GM12878 (cell line): ENCODE measurements around the gene WWP2. TPM values are rescaled to one million over a fixed set of nuclear protein-coding genes. Genes with fewer than 3 reads are reported as not detected.

Experiments
- ATAC-seq: fragments of 200-7000 bp; cut with Tn5 transposase; 3 replicates; pipeline ENCODE4 v1.9.1; 2020; ENCODE audit warnings: mild to moderate bottlenecking, moderate library complexity
- BruUV-seq: library from RNA; stranded (reverse); fragments of 400-500 nt; replicated peaks from 2 replicates; lab custom pipeline; 2021; lab: Mats Ljungman, UMichigan
- CTCF ChIA-PET: fragments of 300-600 bp; sonication (Branson Sonifier 250); formaldehyde crosslinking; extraction: SDS; loops from one replicate; lab custom pipeline; 2021; ENCODE audit warnings: inconsistent platforms; lab: Yijun Ruan, JAX
- POLR2A ChIA-PET: fragments of 350-600 bp; formaldehyde crosslinking; extraction: SDS; loops from one replicate; lab custom pipeline; 2021; ENCODE audit warnings: inconsistent platforms; lab: Charles Lee
- RAD21 ChIA-PET: fragments of 300-600 bp; sonication (Branson Sonifier 250); formaldehyde crosslinking; loops from one replicate; lab custom pipeline; 2023; ENCODE audit warnings: antibody characterized with exemption; ENCODE audit not compliant: unreplicated experiment; lab: Charles Lee
- SMC1A ChIA-PET: fragments of 300-600 bp; sonication (Branson Sonifier 250); formaldehyde crosslinking; loops from one replicate; lab custom pipeline; 2023; ENCODE audit not compliant: unreplicated experiment, uncharacterized antibody; lab: Charles Lee
- DNase-seq: peaks from one replicate; pipeline ENCODE4 v3.0.0-alpha.2; 2011; ENCODE audit warnings: low read depth, low spot score
- FAIRE-seq: peaks from 3 replicates; lab custom pipeline; 2011; peaks lifted over from hg19 to GRCh38; lab: Jason Lieb, UNC
- H2AFZ ChIP-seq: 2 replicates; pipeline ENCODE4 v1.6.0; 2011; ENCODE audit warnings: low read depth, low read length, control low read depth; ENCODE audit not compliant: control insufficient read depth
- H3K27ac ChIP-seq: 2 replicates; pipeline ENCODE4 v1.5.1; 2011; ENCODE audit warnings: control low read depth; ENCODE audit not compliant: control insufficient read depth, insufficient read depth
- H3K27me3 ChIP-seq, 2 experiments: replicated peaks in 1 of 2; 2 replicates each; pipeline versions ENCODE4 v1.6.0 to v1.6.1; 2011; ENCODE audit warnings: low read length in 1 of 2; ENCODE audit not compliant: control insufficient read depth in 2 of 2, insufficient read depth in 2 of 2
- H3K36me3 ChIP-seq, 2 experiments: 2 replicates each; pipeline ENCODE4 v1.5.1; 2011; ENCODE audit warnings: low read length in 1 of 2; ENCODE audit not compliant: control insufficient read depth in 2 of 2, insufficient read depth in 2 of 2
- H3K4me1 ChIP-seq: 2 replicates; pipeline ENCODE4 v1.6.1; 2011; ENCODE audit warnings: mild to moderate bottlenecking, low read length, moderate library complexity, mixed read lengths; ENCODE audit not compliant: control insufficient read depth, insufficient read depth
- H3K4me2 ChIP-seq: 2 replicates; pipeline ENCODE4 v1.6.0; 2011; ENCODE audit warnings: control low read depth; ENCODE audit not compliant: control insufficient read depth, insufficient read depth
- H3K4me3 ChIP-seq: fragments of 200-600 bp; sonication (generic); 2 replicates; pipeline ENCODE4 v1.5.1; 2016
- H3K79me2 ChIP-seq: 2 replicates; pipeline ENCODE4 v1.6.0; 2011; ENCODE audit warnings: low read length; ENCODE audit not compliant: control insufficient read depth, insufficient read depth
- H3K9ac ChIP-seq: 2 replicates; pipeline ENCODE4 v1.8.0; 2011; ENCODE audit warnings: low read length, control low read depth, mixed read lengths; ENCODE audit not compliant: control insufficient read depth, insufficient read depth
- H3K9me3 ChIP-seq: replicated peaks from 3 replicates; pipeline ENCODE4 v1.5.1; 2011; ENCODE audit warnings: mild to moderate bottlenecking, low read length; ENCODE audit not compliant: control insufficient read depth, insufficient read depth
- H4K20me1 ChIP-seq: 2 replicates; pipeline ENCODE4 v1.6.0; 2011; ENCODE audit not compliant: control insufficient read depth, insufficient read depth
- CHD4 ChIP-seq: fragments of 200-600 bp; sonication (generic); IDR thresholded peaks from 2 replicates; pipeline ENCODE4 v1.6.1; 2016; ENCODE audit warnings: mild to moderate bottlenecking
- EP300 ChIP-seq, 2 experiments: fragments of 150-350 bp in 1 of 2; IDR thresholded peaks; 2 replicates each; pipeline ENCODE4 v1.6.1; 2011 to 2012; ENCODE audit warnings: low read depth in 2 of 2, low read length in 2 of 2, borderline replicate concordance in 1 of 2, improper control_type of control experiment in 1 of 2, inconsistent platforms in 1 of 2; ENCODE audit not compliant: control insufficient read depth in 1 of 2
- HDAC2 ChIP-seq: fragments of 200-600 bp; sonication (generic); IDR thresholded peaks from 2 replicates; pipeline ENCODE4 v1.6.1; 2017
- IKZF2 ChIP-seq, 2 experiments: fragments of 450-650 bp; IDR thresholded peaks; 2 replicates each; pipeline ENCODE4 v1.6.1; 2017; ENCODE audit warnings: mild to moderate bottlenecking in 2 of 2, moderate library complexity in 2 of 2
- KAT2A ChIP-seq: conservative IDR thresholded peaks from 2 replicates; pipeline ENCODE4 v1.6.1; 2011; ENCODE audit warnings: low read depth, low read length; ENCODE audit not compliant: control insufficient read depth
- KDM1A ChIP-seq: fragments of 200-600 bp; sonication (generic); IDR thresholded peaks from 2 replicates; pipeline ENCODE4 v1.6.1; 2016; ENCODE audit warnings: borderline replicate concordance
- NFIC ChIP-seq: IDR thresholded peaks from 2 replicates; pipeline ENCODE4 v1.6.1; 2012; ENCODE audit warnings: low read depth, mild to moderate bottlenecking, inconsistent platforms, low read length, moderate library complexity
- TCF3 ChIP-seq: IDR thresholded peaks from 2 replicates; pipeline ENCODE4 v1.6.1; 2012; ENCODE audit warnings: low read depth, mild to moderate bottlenecking, low read length, borderline replicate concordance; ENCODE audit not compliant: insufficient read depth
- YBX1 ChIP-seq: fragments of 450-650 bp; IDR thresholded peaks from 2 replicates; pipeline ENCODE4 v1.6.1; 2016; ENCODE audit warnings: antibody characterized with exemption
- ZSCAN29 ChIP-seq: fragments of 450-650 bp; IDR thresholded peaks from 2 replicates; pipeline ENCODE4 v1.6.1; 2017; ENCODE audit warnings: mild to moderate bottlenecking, moderate library complexity
- ZZZ3 ChIP-seq: IDR thresholded peaks from 2 replicates; pipeline ENCODE4 v1.6.1; 2011; ENCODE audit warnings: low read depth; ENCODE audit not compliant: control insufficient read depth, insufficient read length
- WGBS: methylation state at CpG from one replicate; pipeline ENCODE4 v1.1.6; 2016; ENCODE audit warnings: low lambda C conversion rate; ENCODE audit not compliant: insufficient replicate concordance, insufficient coverage; ENCODE audit errors: missing lambda C conversion rate; 5-methylcytosine and 5-hydroxymethylcytosine counted together
- in situ Hi-C: fragments of 300-500 bp; cut with MboI; formaldehyde crosslinking; loops from 9 replicates; pipeline ENCODE4 v1.14.3; 2018; ENCODE audit warnings: mixed read lengths
- intact Hi-C: fragments of 100-400 bp; cut with micrococcal nuclease; formaldehyde crosslinking; loops from one replicate; pipeline ENCODE4 v1.14.2; 2022; ENCODE audit not compliant: unreplicated experiment
- polyA plus RNA-seq, 11 experiments: library from polyadenylated mRNA; depleted of rRNA in 4 of 11; unstranded in 6 of 11; stranded (reverse) in 5 of 11; fragments of >200 nt; fragmentation: Nextera tagmentation in 4 of 11; fragmentation: Illumina TruSeq in 1 of 11; extraction: Ambion mirVana in 4 of 11; extraction: Trizol in 1 of 11; gene quantifications; 1 replicate in 1 of 11; 2 replicates in 10 of 11; pipeline versions ENCODE4 v1.2.1 to v1.2.3, GENCODE V29; 2011 to 2016; ENCODE audit warnings: inconsistent platforms in 2 of 11, missing spikeins in 2 of 11, low read depth in 1 of 11
- total RNA-seq, 4 experiments: library from RNA; depleted of rRNA in 3 of 4; stranded (reverse); fragments of >200 nt in 3 of 4; fragmentation: Illumina TruSeq in 1 of 4; extraction: Trizol in 1 of 4; gene quantifications; 2 replicates each; pipeline versions ENCODE4 v1.2.1 to v1.2.3, GENCODE V29; 2013 to 2021
- TF ChIP-seq, protein P1 (sequence below): fragments of 450-650 bp; IDR thresholded peaks from 2 replicates; pipeline ENCODE4 v1.6.1; 2017; ENCODE audit warnings: mild to moderate bottlenecking, moderate library complexity
- TF ChIP-seq, protein P2 (sequence below): IDR thresholded peaks from 2 replicates; pipeline ENCODE4 v1.6.1; 2011; ENCODE audit warnings: borderline replicate concordance, low read depth, mild to moderate bottlenecking, moderate library complexity, mixed read lengths, low read length; ENCODE audit not compliant: insufficient read depth; ENCODE audit errors: extremely low read length

Gene WWP2
- total and polyA plus RNA-seq, 10 of the 15 experiments (the other 5 are each of a cell fraction or from before 2014, with no cell fraction given), result 2.8 to 47.0 (median 23.8) TPM

DNA sequence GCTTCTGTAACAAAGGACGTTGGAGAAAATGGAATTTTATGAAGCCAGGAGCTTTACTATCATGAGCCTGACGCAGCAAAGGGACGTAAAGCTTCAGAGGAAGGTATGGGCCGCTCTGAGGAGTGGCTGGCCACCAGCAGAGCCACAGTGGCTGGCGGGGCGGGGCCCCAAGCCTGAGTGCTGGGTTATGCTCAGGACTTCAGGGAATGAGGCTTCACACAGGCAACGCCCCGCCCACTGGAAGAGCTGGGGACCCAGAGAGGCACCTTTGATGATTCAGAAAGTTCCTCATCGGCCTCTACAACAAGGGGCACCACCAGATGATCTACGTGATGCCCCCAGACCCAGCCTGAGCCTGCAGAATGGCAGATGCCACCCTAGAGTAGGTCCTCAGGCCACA is 16.2 kb upstream of the WWP2 start:
- Histone ChIP-seq H3K4me2 (no peak overlapping the region), H3K79me2 (peaks cover 8% of the 10 kb centered on the region), H3K4me3 (no peak overlapping the region), H3K36me3 (peaks cover 37 to 66% of the 10 kb centered on the region in 2 experiments), H3K4me1 (no peaks in the 10 kb centered on the region), H4K20me1 (no peaks in the 10 kb centered on the region), H3K9me3 (no peaks in the 10 kb centered on the region), H3K27ac (no peak overlapping the region), H3K27me3 (no peaks in the 10 kb centered on the region), H2AFZ (no peak overlapping the region), H3K9ac (no peak overlapping the region)
- TF ChIP-seq NFIC (no peak), IKZF2 (IDR thresholded peaks at IDR 0.05) (no peak), ZZZ3 (no peak), HDAC2 (no peak), ZSCAN29 (no peak), KAT2A (no peak), KDM1A (no peak), EP300 (IDR thresholded peaks at IDR 0.05; ENCODE audit: borderline replicate concordance in 1 of 2, control insufficient read depth in 1 of 2, low read depth in 2 of 2, low read length in 2 of 2) (no peak), YBX1 (no peak), CHD4 (no peak), TCF3 (no peak)
- TF ChIP-seq, protein P1, sequence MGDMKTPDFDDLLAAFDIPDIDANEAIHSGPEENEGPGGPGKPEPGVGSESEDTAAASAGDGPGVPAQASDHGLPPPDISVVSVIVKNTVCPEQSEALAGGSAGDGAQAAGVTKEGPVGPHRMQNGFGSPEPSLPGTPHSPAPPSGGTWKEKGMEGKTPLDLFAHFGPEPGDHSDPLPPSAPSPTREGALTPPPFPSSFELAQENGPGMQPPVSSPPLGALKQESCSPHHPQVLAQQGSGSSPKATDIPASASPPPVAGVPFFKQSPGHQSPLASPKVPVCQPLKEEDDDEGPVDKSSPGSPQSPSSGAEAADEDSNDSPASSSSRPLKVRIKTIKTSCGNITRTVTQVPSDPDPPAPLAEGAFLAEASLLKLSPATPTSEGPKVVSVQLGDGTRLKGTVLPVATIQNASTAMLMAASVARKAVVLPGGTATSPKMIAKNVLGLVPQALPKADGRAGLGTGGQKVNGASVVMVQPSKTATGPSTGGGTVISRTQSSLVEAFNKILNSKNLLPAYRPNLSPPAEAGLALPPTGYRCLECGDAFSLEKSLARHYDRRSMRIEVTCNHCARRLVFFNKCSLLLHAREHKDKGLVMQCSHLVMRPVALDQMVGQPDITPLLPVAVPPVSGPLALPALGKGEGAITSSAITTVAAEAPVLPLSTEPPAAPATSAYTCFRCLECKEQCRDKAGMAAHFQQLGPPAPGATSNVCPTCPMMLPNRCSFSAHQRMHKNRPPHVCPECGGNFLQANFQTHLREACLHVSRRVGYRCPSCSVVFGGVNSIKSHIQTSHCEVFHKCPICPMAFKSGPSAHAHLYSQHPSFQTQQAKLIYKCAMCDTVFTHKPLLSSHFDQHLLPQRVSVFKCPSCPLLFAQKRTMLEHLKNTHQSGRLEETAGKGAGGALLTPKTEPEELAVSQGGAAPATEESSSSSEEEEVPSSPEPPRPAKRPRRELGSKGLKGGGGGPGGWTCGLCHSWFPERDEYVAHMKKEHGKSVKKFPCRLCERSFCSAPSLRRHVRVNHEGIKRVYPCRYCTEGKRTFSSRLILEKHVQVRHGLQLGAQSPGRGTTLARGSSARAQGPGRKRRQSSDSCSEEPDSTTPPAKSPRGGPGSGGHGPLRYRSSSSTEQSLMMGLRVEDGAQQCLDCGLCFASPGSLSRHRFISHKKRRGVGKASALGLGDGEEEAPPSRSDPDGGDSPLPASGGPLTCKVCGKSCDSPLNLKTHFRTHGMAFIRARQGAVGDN, result no peak
- TF ChIP-seq, protein P2, sequence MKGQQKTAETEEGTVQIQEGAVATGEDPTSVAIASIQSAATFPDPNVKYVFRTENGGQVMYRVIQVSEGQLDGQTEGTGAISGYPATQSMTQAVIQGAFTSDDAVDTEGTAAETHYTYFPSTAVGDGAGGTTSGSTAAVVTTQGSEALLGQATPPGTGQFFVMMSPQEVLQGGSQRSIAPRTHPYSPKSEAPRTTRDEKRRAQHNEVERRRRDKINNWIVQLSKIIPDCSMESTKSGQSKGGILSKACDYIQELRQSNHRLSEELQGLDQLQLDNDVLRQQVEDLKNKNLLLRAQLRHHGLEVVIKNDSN, result no peak
- DNase-seq, result no peak
- ATAC-seq, result no peak
- 94% methylated on average over 10 of the region's 10 CpGs for WGBS
- in situ Hi-C loops, result no loop called here
- FAIRE-seq, result no peak
- ChIA-PET RAD21 (no interaction called here), CTCF (interaction anchor here (1.0 to 2.7 kb wide), 3 partner anchors 8 to 350 kb away, joined by 3 to 11 read pairs (median 6); partner anchors contain the start of gene NOB1), POLR2A (interaction anchor here (0.5 to 0.9 kb wide), 2 partner anchors 9 to 339 kb away, joined by 3 to 5 read pairs; no protein-coding TSS in a partner anchor), SMC1A (no interaction called here)
- intact Hi-C loops, result no loop called here
- no TSS peak for BruUV-seq
